ENCODE results near the gene OR9G1. TPM values are rescaled to one million over a fixed set of nuclear protein-coding genes. Genes with fewer than 3 reads are reported as not detected.

The OR9G1 gene
- total RNA-seq, 1 donor from 2014 or later: not detected

DNA sequence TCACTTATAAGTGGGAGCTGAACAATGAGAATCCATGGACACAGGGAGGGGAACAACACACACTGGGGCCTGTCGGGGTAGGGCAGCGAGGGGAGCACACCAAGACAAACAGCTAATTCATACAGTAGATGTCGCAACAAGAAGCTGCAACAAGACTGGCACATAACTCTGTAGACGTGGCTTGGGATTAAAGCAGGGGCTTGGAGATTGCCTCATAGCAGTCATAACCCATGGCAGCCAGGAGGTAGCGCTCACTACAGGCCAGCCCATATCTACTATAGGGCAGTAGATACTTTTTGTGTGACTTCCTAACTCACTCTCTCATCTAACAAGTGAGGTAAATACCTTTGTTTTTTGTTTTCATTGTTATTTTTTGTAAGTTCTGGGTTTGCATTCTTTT lies 51.3 kb downstream of the OR9G1 start:
- Mint-ChIP-seq H3K27me3 (ENCODE audit: low read depth) (no peaks in the 10 kb centered on the region), H3K4me3 (no peak overlapping the region), H3K36me3 (no peaks in the 10 kb centered on the region), H3K27ac (no peak overlapping the region), H3K4me1 (no peaks in the 10 kb centered on the region), H3K9me3 (peaks cover 3% of the 10 kb centered on the region)
- TF ChIP-seq, protein P1, sequence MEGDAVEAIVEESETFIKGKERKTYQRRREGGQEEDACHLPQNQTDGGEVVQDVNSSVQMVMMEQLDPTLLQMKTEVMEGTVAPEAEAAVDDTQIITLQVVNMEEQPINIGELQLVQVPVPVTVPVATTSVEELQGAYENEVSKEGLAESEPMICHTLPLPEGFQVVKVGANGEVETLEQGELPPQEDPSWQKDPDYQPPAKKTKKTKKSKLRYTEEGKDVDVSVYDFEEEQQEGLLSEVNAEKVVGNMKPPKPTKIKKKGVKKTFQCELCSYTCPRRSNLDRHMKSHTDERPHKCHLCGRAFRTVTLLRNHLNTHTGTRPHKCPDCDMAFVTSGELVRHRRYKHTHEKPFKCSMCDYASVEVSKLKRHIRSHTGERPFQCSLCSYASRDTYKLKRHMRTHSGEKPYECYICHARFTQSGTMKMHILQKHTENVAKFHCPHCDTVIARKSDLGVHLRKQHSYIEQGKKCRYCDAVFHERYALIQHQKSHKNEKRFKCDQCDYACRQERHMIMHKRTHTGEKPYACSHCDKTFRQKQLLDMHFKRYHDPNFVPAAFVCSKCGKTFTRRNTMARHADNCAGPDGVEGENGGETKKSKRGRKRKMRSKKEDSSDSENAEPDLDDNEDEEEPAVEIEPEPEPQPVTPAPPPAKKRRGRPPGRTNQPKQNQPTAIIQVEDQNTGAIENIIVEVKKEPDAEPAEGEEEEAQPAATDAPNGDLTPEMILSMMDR (IDR thresholded peaks at IDR 0.05; ENCODE audit: unreplicated experiment): no peak
- DNase-seq (ENCODE audit: low spot score in 2 of 2, unreplicated experiment in 2 of 2): no peak

DNA sequence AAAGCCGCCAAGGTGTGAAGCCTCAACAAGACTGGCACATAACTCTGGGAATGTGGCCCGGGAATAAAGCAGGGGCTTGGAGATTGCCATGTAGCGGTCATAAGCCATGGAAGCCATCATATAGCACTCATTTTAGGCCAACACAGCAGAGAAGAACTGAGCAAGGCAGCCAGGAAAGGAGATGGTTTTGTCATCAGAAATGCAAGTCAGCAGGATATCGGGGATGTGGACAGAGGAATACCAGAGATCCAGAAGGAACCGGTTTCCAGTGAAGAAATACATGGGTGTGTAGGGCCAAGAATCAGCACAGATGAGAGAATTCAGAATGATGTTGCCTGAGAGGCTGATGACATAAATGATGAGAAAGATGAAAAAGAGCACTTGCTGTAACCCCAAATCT lies 52.6 kb downstream of the OR9G1 start:
- Mint-ChIP-seq H3K4me3 (no peak overlapping the region), H3K4me1 (no peaks in the 10 kb centered on the region), H3K27ac (no peak overlapping the region), H3K36me3 (no peaks in the 10 kb centered on the region), H3K27me3 (ENCODE audit: low read depth) (no peaks in the 10 kb centered on the region), H3K9me3 (peaks cover 3% of the 10 kb centered on the region)
- no peak for DNase-seq (ENCODE audit: low spot score in 2 of 2, unreplicated experiment in 2 of 2)
- TF ChIP-seq, protein P1 (IDR thresholded peaks at IDR 0.05; ENCODE audit: unreplicated experiment): no peak

Small RNA genes lying within 50 kb of the gene (microRNA-seq; reads per million reads assigned to microRNA genes)
- not detected for gene MIR6128

Other genes with a start within 250 kb of the OR9G1 start
- not detected in 3 replicates for gene OR5M3, start 225.7 kb upstream of the OR9G1 start, total RNA-seq
- not detected in 3 replicates for gene OR5M8, start 207.7 kb upstream of the OR9G1 start, total RNA-seq
- not detected in 3 replicates for gene OR5M11, start 155.8 kb upstream of the OR9G1 start, total RNA-seq
- gene OR5M10, start 121.4 kb upstream of the OR9G1 start, total RNA-seq: not detected in 3 replicates
- not detected in 3 replicates for gene OR5M1, start 84.2 kb upstream of the OR9G1 start, total RNA-seq
- not detected in 3 replicates for gene OR5AP2, start 56.7 kb upstream of the OR9G1 start, total RNA-seq
- gene OR5AR1, start 35.4 kb upstream of the OR9G1 start, total RNA-seq: not detected in 3 replicates
- not detected in 3 replicates for gene OR9G4, start 49.6 kb downstream of the OR9G1 start, total RNA-seq

Measured in mesothelial cell of epicardium (in vitro differentiated cells).